Ectodermal cell (in vitro differentiated cells): ENCODE results near the gene TXNDC16.

Experiments used
- H3K27ac ChIP-seq: 2 replicates; pipeline ENCODE4 v1.7.0; 2013; ENCODE audit warnings: mild to moderate bottlenecking, low read depth, low read length; ENCODE audit not compliant: insufficient read depth, poor library complexity, severe bottlenecking
- H3K27me3 ChIP-seq: 2 replicates; pipeline ENCODE4 v1.7.0; 2013; ENCODE audit warnings: mild to moderate bottlenecking, low read length; ENCODE audit not compliant: insufficient read depth, control insufficient read depth, poor library complexity, severe bottlenecking
- H3K36me3 ChIP-seq: one replicate; pipeline ENCODE4 v1.7.0; 2013; ENCODE audit warnings: low read length; ENCODE audit not compliant: control insufficient read depth, insufficient read depth
- H3K4me1 ChIP-seq: one replicate; pipeline ENCODE4 v1.7.0; 2013; ENCODE audit warnings: low read length; ENCODE audit not compliant: control insufficient read depth, insufficient read depth
- H3K4me3 ChIP-seq: 2 replicates; pipeline ENCODE4 v1.7.0; 2013; ENCODE audit warnings: low read depth, low read length, control low read depth; ENCODE audit not compliant: insufficient read depth
- H3K9me3 ChIP-seq: 2 replicates; pipeline ENCODE4 v1.7.0; 2013; ENCODE audit warnings: mild to moderate bottlenecking, low read length, moderate library complexity; ENCODE audit not compliant: control insufficient read depth
- WGBS, 2 experiments: methylation state at CpG; one replicate each; pipeline ENCODE4 v1.1.7; 2013; ENCODE audit warnings: missing lambda C conversion rate in 2 of 2; 5-methylcytosine and 5-hydroxymethylcytosine counted together

The TXNDC16 gene

GRCh38 chr14:52429451-52429850 lies 122.9 kb downstream of the TXNDC16 start:
- Histone ChIP-seq H3K27me3 (no peaks in the 10 kb centered on the region), H3K27ac (no peak overlapping the region), H3K36me3 (no peaks in the 10 kb centered on the region), H3K9me3 (no peaks in the 10 kb centered on the region), H3K4me3 (no peak overlapping the region), H3K4me1 (peaks cover 8% of the 10 kb centered on the region)
- 84 to 89% methylated on average over 2 of the region's 2 CpGs for WGBS, 2 experiments

GRCh38 chr14:52427460-52427859 lies 124.8 kb downstream of the TXNDC16 start:
- Histone ChIP-seq H3K36me3 (no peaks in the 10 kb centered on the region), H3K27ac (no peak overlapping the region), H3K4me3 (no peak overlapping the region), H3K4me1 (peaks cover 8% of the 10 kb centered on the region), H3K9me3 (no peaks in the 10 kb centered on the region), H3K27me3 (no peaks in the 10 kb centered on the region)
- WGBS, 2 experiments, result 79 to 87% methylated on average over 1 of the region's 1 CpG

- 88 to 89% methylated on average over 2 of the region's 2 CpGs for WGBS, 2 experiments
- no peaks in the 10 kb centered on the region for H3K9me3 ChIP-seq
- H3K27ac ChIP-seq, result no peak overlapping the region
- H3K4me3 ChIP-seq, result no peak overlapping the region
- H3K36me3 ChIP-seq, result no peaks in the 10 kb centered on the region
- peaks cover under 1% of the 10 kb centered on the region for H3K4me1 ChIP-seq
- no peaks in the 10 kb centered on the region for H3K27me3 ChIP-seq
Observed at GRCh38 chr14:52422650-52423356, 129.5 kb downstream of the TXNDC16 start.

DNA sequence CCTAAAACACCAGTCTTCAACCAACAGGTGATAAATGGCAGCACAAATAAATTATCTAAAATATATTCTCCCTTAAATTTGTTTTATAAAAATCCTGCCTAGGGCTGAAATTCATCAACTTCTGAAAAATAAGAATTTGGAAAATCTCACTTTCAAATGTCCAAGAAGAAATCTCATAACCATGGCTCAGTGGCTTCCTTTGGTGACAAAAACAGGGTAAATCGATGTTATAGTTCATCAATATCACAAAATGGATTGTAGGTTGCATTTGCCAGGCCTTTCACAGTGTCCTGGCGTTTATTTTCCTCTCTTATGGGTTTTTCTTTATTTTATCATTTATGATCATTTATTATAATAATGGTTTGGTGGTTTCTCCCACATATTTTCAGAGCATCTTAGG lies 135.2 kb downstream of the TXNDC16 start:
- no peaks in the 10 kb centered on the region for H3K9me3 ChIP-seq

GRCh38 chr14:52413729-52414408 lies 138.4 kb downstream of the TXNDC16 start:
- Histone ChIP-seq H3K9me3 (no peaks in the 10 kb centered on the region), H3K27ac (no peak overlapping the region), H3K36me3 (no peaks in the 10 kb centered on the region), H3K4me3 (no peak overlapping the region), H3K27me3 (no peaks in the 10 kb centered on the region), H3K4me1 (no peaks in the 10 kb centered on the region)
- 80 to 87% methylated on average over 4 to 6 of the region's 7 CpGs for WGBS, 2 experiments

More for the DNA sequence above, 135.2 kb downstream of the TXNDC16 start:
- Histone ChIP-seq H3K36me3 (no peaks in the 10 kb centered on the region), H3K4me1 (no peaks in the 10 kb centered on the region), H3K27ac (no peak overlapping the region), H3K27me3 (no peaks in the 10 kb centered on the region), H3K4me3 (no peak overlapping the region)
- WGBS, 2 experiments, result 86 to 90% methylated on average over 1 to 2 of the region's 2 CpGs

DNA sequence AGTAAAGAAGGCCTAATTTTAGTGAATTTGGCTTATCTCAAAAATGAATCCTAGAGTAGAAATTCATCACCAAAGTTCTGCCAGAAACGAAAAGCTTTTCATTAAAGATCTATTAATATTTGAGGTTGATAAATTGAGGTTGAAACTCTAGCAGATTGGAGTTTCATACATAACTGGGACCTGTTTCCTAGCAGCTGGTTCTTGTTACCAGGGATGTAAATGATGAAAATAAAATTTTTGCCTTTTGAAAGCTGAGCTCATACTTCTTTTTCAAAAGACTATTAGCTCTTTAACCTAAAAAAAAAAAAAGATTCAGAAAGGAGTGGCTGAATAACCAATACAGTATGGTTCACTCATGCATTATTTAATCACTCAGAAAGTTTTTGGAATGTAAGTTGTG lies 139.9 kb downstream of the TXNDC16 start:
- no peak overlapping the region for H3K4me3 ChIP-seq
- no peaks in the 10 kb centered on the region for H3K9me3 ChIP-seq
- H3K27me3 ChIP-seq, result no peaks in the 10 kb centered on the region
- no peaks in the 10 kb centered on the region for H3K36me3 ChIP-seq
- no peaks in the 10 kb centered on the region for H3K4me1 ChIP-seq
- H3K27ac ChIP-seq, result no peak overlapping the region
- 100% methylated on average over 1 of the region's 1 CpG for WGBS, 2 experiments

DNA sequence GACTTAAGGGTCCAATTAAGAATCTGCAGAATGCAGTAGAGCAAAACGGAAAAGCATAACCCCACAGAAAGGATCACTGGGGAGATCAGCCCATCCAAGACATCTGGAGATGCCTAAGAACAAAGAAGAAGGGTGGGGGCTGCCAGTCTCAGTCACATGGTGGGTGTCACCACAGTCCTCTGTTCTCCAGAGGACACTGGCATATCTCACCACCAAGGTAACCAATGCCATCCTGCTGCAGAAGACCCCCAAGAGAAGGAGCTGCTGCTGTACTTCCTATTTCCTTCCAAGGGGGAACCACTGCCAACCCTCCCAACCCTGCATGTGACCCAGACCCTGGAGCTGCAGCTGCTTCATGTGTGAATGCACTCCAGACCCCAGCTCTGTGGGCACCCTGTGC lies 147.0 kb downstream of the TXNDC16 start:
- H3K4me3 ChIP-seq, result no peak overlapping the region
- WGBS, 2 experiments, result 86 to 89% methylated on average over 1 of the region's 1 CpG
- H3K4me1 ChIP-seq, result no peaks in the 10 kb centered on the region
- H3K9me3 ChIP-seq, result no peaks in the 10 kb centered on the region
- no peaks in the 10 kb centered on the region for H3K36me3 ChIP-seq
- no peak overlapping the region for H3K27ac ChIP-seq
- no peaks in the 10 kb centered on the region for H3K27me3 ChIP-seq

- no peaks in the 10 kb centered on the region for H3K36me3 ChIP-seq
- H3K27me3 ChIP-seq, result no peaks in the 10 kb centered on the region
- no peaks in the 10 kb centered on the region for H3K9me3 ChIP-seq
- no peak overlapping the region for H3K4me3 ChIP-seq
- H3K4me1 ChIP-seq, result no peaks in the 10 kb centered on the region
- no peak overlapping the region for H3K27ac ChIP-seq
- WGBS, 2 experiments, result 89 to 93% methylated on average over 3 to 4 of the region's 4 CpGs
Observed at GRCh38 chr14:52402812-52403526, 149.3 kb downstream of the TXNDC16 start.

GRCh38 chr14:52400846-52401245 lies 151.5 kb downstream of the TXNDC16 start:
- Histone ChIP-seq H3K27ac (no peak overlapping the region), H3K4me3 (no peak overlapping the region), H3K4me1 (no peaks in the 10 kb centered on the region), H3K9me3 (no peaks in the 10 kb centered on the region), H3K27me3 (no peaks in the 10 kb centered on the region), H3K36me3 (no peaks in the 10 kb centered on the region)
- WGBS, 2 experiments, result 91 to 92% methylated on average over 3 of the region's 3 CpGs

- no peaks in the 10 kb centered on the region for H3K9me3 ChIP-seq
- WGBS, 2 experiments, result 80 to 83% methylated on average over 7 to 8 of the region's 8 CpGs
- H3K4me1 ChIP-seq, result no peaks in the 10 kb centered on the region
- no peak overlapping the region for H3K4me3 ChIP-seq
- no peaks in the 10 kb centered on the region for H3K36me3 ChIP-seq
- no peaks in the 10 kb centered on the region for H3K27me3 ChIP-seq
- H3K27ac ChIP-seq, result no peak overlapping the region
Observed at GRCh38 chr14:52399921-52400595, 152.2 kb downstream of the TXNDC16 start.
